GM18861 (cell line): ENCODE measurements around the gene SLC35F3.

Experiments used
- ATAC-seq: cut with Tn5 transposase; IDR thresholded peaks from one replicate; pipeline ENCODE4 v1.9.1; 2021; ENCODE audit not compliant: unreplicated experiment

The SLC35F3 gene

DNA sequence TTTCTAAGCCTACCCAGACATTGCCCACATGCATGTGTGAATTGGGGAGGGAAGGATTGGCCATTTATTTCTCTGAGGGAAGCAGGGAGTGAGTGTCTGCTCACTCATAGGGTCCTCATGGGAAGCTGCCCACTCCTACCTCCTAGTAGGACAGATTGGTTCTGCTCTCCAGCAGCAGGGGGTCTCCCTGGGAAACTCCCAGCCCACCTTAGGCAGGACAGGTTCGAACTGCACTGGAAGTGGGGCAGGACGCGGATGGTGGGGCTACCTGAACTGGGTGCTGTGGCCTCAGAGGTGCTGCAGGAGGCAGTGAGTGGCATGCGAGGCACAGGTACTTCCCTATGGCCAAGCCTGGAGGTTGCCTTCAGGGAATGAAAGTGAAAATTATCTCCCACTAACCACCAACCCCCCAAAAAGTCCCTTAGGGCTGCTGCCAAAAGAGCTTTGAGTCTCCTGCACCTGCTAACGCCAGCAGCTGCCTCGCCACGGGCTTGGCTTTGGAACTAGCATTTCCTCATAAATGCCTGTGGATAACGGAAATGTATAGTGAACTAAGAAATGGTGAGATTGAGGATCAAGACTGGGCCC is 311.7 kb downstream of the SLC35F3 start:
- ATAC-seq = no peak

DNA sequence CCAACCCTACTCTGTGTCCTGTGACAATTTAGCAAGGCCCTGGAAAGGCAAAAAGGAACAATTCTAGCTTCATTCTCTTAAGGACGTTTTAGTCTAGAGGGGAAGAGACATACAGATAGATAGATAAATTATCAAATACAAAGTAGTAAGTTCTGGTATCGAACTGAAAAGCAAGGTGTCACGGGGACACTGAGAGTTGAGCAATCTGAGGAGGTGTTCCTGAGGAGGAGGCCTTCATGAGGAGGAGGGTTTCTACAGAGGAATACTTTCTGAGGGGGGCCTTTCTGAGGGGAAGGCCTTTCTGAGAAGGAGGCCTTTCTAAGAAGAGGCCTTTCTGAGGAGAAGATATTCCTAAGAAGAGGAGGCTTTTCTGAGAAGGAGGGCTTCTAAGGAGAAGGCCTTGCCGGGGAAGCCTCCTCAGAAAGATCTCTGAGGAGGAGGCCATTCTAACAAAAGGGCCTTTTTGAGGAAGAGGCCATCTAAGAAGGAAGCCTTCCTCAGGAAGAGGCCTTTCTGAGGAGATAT is 312.9 kb downstream of the SLC35F3 start:
- ATAC-seq = no peak

DNA sequence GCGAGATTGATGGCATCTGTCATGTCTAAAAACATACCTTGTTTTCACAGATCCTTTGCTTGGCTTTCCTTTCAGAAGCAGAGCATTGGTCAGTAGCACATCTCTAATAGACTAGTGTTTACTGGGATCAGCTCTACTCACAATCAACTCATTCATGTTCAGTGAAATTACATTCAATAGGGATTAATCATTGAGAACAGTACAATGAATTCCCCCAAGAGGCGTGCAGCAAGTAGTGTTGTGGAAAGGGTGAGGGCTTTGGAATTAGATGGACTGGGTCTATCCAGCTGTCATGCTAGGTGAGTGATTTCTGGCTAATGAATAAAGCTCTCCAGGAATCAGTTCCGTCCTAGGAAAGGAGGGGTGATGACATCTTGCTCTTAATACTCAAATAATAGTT is 313.6 kb downstream of the SLC35F3 start:
- ATAC-seq = no peak

DNA sequence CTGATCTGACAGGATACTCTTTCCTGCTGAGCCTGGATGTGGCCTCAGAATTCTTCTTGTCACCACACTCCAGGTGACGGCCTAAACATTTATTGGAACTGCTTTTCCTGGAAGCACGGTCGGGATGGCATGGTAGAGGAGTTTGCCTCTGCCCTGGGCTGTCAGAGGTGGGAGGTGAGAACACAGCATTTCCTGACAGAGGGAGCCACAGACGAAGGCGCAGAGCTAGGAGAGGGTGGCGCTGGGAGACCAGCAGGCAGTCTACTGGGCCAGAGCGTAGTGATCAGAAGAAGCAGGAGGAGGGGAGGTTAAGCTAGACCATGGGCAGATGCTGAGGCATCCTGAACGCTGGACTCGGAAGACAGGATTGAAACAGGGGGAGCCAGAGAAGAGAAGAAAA is 315.2 kb downstream of the SLC35F3 start:
- no peak for ATAC-seq

DNA sequence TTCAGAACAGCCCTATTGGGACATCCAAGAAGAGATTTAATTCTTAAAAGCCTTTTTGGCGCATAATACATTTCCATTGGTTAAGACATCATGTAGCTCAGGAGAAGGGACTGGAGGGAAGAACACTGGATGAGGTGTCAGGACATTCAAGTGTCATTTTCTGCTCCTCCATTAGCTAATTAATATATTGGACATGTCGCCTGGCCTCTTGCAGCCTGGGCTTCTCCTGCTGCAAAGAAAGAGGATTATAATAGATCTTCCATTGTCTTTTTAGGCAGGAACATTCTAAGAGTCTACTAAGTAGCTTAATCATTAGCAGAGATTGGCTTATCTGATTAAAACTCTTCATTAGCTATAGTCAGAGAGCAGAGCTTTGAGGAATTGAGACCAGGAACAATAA is 317.1 kb downstream of the SLC35F3 start:
- no peak for ATAC-seq

DNA sequence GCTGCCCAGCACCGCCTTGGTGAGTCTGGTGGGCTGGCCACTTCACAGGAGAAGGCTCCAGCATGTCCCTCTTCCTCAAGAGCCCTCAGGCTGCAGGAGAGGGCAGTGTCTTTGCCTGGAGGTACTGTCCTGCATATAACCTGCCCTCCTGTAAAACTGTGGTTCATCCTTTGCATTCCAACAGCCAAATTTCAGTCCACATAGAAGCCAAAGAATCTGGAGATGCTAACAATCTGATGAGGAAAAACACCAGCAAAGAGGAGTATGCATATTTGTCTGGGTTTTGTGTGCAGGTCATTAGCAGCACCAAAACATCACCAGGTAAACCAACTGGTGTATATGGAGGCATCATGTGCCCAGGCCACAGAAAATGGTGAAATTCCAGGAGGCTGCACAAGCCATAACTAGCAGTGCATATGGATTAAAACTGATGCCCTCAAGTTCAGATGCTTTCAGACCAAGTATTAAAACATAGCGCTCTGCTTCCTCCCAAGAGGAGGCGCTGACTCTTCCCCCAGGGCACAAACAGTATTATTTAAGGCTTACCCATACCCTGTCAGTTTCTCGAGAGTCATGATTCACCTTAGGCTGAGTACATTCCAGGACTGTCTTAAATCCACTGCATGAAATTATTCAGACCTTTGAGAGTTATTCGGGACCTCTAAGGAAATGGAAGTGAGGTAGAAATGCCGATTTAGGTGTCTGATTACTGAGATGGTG is 318.2 kb downstream of the SLC35F3 start:
- no peak for ATAC-seq

DNA sequence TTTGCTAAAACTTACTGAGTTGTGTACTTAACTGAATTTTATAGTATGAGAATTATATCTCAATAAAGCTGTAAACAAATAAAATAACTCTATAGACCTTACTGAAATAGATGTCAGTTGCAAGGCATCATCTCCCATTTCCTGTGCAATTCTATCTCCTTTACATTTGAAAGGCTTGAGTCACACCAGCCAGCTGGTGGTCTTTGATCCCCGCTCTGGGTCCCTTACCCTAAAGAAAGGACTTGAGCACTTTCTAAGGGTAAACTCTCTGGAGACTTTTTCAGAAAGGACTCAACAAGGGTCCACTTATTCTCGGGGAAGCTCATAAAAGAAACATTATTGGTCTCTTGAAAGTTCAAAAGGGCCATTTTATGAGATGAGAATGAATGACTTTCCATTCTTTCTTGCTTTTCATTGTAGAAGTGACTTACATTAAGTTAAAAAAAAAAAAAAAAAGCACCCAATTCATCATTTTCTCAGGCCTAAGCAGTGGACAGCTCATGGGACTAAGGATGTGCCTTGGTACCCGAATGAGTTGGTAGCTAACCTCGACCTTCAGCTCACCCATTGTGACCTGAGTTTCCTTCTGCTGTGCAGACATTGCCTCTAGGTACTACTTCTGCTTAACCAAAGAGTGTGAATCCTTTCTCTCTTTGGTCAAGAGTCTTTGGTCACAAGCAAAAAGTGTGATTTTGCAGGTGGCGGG is 321.8 kb downstream of the SLC35F3 start:
- no peak for ATAC-seq

DNA sequence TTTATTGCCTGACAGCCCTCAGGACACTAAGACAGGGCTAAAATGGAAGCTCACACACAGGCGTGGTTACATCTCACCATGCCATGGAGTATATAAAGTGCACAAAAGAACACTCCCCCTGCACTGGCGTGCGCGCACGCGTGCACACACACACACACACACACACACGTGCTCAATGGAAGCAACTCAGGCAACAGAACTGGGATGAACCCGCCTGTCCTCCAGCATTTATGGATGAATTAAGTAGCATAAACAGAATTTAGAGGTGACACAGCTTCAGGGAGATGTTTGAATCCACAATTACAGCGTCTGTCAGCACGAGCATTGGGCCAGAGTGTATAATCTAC is 322.3 kb downstream of the SLC35F3 start:
- no peak for ATAC-seq

DNA sequence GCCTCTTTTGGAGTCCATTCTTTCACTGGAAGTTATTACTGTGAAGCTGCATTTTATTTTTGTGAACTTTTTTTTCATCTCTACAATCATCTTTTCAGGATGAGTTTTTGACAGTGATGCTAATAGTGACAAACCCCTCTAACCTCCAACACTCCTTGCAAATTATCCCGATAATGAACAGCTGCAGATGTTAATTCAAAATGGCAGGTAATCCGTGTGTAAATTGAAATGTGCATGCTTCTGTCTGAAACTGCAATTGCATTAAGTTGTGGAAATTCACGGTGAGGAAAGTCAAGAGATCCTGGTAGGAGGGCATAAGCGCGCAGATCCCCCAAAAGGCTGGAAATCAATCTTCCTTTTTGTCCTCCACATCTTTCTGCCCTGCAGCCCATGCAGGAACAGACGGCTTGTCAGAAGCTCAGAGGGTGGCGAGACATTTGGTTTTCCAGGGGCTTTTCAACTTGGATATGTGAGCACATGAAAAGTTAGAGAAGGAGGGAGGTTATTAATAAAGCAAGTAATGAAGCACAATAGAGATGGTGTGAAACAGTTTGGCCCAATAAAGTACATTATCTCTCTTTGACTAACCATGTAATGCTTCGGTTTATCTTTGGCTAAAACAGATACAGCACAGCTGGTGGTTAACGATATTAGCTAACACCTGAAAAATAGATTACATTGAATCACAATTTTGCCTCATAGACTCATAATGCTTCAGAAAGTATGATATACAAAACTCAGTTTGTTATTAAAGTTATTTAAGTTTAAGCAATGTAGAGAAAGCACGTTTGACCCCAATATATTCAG is 325.3 kb downstream of the SLC35F3 start:
- ATAC-seq = no peak

DNA sequence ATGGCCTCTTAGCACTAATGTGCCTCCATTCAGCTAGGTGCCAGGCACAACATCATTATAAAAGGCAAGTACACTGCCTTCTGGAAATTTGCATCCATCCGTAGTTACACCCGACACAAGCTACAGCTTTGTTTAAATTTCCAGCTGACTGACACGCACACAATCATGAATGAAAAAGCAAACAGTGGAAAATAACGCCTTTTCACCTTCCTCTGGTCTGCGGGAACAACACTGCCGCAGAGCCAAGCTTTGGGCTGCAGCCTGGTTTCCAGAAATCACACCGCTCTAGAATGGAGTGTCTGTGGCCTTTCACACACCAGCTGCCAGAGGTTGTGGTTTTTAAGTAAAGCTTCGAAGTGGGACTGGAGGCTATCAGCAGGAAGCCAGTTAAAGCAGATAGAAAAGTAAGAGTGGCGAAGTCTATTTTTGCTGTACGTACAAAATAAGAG is 326.0 kb downstream of the SLC35F3 start:
- ATAC-seq = peak; percentile 53

DNA sequence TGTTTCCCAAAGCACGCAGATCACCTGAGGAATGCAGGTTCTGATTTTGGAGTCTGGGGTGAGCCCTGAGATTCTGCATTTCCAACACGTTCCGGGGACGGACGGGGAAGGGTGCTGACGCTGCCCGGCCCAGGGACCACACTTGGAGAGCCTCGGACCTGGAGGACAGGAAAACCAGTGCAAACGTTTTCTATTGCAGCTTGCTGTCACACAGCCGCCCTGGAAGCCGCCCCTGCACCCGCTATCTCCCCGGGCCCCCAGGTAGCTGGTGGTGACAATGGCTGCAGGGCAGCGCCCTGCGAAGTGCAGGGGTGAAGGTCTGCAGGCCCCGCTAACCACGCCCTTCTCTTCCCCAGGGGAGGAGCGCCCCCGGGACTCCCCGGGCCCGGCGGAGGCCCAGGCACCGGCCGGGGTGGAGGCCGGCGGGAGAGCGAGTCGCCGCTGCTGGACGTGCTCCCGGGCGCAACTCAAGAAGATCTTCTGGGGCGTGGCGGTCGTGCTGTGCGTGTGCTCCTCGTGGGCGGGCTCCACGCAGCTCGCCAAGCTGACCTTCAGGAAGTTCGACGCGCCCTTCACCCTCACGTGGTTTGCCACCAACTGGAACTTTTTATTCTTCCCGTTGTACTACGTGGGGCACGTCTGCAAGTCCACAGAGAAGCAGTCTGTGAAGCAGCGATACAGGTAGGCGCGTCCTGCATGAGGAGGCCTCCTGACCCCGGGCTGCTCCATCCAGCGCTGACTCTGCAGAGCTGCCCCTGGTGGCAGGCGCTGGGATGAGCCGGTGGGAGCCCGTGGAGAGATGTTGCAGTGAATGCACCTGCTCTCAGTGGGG is 326.8 kb downstream of the SLC35F3 start:
- peak; percentile 53 for ATAC-seq

DNA sequence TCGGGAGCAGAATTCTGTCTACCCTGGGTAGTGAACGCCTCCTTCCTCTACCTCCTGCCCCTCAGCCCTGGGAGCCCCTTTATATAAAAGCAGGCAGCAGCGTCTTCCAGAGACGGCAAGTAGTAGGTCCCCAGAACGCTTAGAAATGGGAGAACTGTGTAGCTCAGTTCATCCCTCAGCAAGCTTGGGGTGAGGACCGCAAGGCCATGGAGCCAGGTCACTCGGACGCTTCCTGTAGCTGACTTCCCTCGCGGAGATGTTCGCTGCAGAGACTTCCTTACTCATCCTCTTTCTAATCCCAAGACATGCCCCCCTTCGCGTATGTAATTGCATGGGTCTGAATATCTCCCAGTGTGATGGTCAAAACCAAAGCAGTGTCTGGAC is 327.4 kb downstream of the SLC35F3 start:
- no peak for ATAC-seq

DNA sequence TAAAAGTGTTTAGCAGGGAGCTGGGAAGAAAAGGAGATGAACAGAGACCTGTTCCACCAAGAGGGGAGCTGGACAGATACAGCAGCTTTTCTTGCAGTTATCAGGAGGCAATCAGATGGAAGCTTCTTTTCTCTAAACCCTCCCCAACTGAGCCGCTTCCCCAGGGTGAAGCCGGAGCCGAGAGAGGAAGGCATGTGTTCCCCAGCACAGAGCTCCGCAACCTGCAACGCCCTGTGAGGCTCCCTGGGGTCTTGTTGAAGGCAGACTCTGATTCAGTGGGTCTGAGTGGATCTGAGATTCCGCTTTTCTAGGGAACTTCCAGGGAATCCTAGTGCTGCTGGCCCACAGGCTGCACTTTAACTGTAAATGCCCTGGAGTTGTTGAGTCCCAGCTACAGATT is 329.7 kb downstream of the SLC35F3 start:
- no peak for ATAC-seq

DNA sequence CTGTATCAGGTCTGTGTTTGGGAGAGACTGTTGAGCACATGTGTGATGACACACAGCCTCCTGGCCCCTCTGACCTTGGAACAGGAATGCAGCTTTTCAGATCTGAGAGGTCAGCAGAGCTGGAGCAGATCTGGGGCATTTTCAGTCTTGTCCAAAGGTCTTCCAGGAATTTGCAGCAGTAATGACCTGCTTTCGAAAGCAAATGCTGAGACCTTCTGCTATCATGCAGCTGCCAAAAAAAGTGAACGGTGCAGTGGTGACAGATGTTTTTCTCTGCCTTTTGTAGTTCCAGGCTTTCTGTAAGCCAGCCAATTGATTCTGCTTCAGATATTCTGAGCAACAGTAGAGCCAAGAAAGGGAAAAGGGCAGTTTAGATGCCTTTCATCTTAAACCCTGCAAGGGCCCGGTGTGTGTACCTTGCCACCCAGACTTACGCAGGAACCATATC is 331.0 kb downstream of the SLC35F3 start:
- ATAC-seq = no peak

DNA sequence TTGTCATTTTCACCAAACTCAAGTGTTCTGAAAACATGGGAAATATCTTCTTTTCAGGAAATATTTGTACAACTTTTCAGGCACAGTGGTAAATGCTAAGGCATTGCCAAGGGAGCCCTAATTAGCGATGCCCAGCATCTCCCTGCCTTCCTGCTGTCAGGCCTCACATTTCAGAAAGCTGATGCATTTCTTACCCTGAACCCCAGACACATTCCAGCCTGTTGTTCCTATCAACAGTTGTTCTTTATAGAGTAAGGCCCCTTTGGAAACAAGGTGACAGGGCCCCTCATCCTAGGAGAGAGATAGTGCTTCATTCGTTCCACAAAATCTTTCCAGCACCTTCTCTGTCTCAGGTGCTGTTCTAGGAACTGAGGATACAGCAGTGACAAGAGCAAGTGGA is 332.9 kb downstream of the SLC35F3 start:
- no peak for ATAC-seq

DNA sequence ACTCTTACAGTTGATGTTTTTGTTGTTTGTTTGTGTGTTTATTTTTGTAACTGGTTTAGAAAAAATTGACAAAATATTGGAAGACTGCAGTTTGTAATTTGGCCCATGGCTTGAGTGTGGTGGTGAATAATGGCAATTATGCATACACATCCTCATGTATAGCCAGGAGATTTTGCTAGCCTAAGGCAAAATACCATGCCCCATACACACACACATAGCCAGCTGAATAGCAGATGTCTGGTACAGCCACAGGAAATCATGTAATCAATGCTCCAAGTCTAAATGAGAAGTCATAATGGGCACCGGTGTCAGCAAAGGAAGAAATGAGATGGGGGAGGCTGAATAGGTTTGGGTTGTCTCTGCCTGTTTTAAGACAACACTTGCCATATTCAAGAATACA is 333.6 kb downstream of the SLC35F3 start:
- no peak for ATAC-seq

DNA sequence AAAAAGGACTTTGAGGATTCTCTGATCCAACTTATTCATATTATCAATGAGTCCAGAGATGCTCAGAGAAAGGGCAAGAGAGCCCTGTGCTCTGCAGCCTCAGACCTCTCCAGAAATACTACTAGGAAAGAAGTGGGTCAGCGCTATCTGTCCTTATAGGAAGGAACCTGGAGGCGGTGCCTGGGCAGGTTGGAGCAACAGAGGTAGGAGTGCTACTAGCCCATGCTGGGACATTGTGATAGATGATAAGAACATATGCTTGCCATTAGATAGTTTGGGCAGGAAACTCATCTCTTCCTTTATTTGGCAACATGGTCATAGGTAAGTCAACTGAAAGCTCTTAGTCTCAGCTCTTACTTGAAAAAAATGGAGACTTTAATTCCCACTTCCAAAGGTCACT is 335.0 kb downstream of the SLC35F3 start:
- no peak for ATAC-seq

DNA sequence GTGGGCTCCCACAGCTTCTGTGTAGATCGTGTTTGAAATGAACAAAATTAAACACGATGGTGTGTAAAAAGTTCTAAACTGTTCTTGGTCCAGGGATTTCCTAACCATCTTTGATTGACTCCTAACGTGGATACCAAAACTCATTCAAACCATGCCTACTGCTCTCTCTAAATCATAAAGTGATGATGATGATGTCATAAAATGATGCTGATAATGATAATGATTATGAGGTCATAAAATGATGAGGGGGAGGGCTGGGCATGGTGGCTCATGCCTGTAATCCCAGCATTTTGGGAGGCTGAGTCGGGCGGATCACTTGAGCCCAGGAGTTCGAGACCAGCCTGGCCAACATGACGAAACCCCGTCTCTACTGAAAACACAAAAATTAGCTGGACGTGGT is 335.5 kb downstream of the SLC35F3 start:
- ATAC-seq = no peak

DNA sequence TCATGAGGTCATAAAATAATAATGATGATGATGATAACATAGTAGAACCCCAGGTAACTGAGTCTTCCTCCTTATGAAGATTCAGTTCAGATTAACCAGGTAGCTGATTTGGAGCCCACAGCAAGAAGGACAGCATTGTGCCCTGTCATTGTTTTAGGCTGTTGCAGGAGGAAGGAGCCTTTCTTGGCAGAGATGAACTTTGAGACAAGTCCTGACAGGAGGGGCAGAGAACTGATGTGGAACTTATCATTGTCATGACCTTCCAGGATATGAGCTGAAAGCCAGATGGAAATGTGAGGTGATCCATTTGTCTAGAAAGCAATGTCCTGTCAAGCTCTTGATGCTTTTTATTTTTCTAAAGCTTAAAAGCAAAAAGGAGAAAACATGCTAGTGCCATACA is 336.2 kb downstream of the SLC35F3 start:
- no peak for ATAC-seq

DNA sequence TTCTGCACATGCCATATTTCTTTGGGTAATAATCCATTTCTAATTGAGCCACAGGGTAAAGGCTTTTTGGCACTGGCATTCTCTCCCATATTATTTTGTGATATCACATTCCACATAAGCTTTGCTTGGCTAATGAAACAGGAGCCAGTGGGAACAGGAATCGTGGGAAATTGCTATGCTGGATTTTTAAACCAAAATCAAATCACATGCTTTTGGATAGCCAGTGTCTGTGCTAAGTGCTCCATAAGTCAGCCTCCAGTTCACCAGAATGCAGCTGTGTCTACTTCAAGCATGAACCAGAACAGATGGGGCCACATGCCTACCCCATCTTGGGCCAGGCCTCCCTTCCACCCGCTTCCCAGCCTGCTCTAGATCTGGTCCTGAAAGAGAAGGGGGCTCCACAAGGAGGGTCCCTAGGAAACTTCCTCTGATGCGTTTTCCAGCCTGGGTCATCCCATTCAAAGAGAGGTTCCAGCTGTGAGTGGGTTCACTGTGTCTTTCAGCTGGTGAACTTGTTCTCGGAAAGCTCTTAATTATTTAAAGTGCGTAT is 337.5 kb downstream of the SLC35F3 start:
- ATAC-seq = no peak
